A204.1 (cell line): ENCODE results near the gene OSBPL2.

Source experiments
- FAIRE-seq: peaks from 2 replicates; lab custom pipeline; 2012; peaks lifted over from hg19 to GRCh38; lab: Jason Lieb, UNC

The OSBPL2 gene

DNA sequence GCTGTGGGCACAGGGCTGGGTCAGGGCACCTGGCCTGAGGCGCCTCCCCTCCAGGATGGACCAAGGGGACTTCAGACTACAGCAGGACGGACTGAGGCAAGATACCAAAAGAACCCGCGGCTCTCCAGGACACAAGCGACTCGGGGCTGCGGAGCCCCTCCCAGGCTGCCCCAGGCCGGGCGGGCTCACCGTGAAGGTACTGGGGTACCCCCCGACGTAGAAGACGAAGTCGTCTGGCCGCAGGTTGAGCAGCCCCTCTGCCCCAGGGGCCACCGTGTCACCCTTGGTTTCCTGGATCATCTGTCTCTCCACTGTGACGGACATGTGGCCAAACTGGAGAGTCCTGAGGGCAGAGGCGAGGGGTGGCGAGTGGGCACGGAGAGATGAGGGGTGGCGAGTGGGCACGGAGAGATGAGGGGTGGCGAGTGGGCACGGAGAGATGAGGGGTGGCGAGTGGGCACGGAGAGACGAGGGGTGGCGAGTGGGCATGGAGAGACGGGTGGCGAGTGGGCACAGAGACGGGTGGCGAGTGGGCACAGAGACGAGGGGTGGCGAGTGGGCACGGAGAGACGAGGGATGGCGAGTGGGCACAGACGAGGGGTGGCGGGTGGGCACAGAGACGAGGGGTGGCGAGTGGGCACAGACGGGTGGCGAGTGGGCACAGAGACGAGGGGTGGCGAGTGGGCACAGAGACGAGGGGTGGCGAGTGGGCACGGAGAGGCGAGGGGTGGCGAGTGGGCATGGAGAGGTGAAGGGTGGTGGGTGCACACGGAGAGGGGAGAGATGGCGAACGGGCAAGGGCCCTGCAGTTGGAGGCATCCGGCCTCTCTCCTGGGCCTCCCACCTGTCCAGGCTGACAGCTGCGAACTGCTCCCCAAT, 75.4 kb downstream of the OSBPL2 start:
- no peak for FAIRE-seq

DNA sequence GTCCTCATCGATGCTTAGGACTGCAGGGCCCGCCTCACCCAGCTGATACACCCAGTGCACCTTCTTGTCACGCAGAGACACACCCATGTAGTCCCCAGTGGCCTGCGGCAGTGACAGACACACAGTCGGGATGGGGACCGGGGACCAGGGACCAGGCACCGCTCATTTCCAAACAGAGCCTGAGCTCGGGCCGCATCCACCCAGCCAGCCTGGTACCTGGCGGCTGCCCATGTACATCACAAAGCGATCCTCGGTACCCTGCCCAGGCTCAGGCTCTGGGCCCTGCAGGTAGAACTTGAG, 76.0 kb downstream of the OSBPL2 start:
- no peak for FAIRE-seq

DNA sequence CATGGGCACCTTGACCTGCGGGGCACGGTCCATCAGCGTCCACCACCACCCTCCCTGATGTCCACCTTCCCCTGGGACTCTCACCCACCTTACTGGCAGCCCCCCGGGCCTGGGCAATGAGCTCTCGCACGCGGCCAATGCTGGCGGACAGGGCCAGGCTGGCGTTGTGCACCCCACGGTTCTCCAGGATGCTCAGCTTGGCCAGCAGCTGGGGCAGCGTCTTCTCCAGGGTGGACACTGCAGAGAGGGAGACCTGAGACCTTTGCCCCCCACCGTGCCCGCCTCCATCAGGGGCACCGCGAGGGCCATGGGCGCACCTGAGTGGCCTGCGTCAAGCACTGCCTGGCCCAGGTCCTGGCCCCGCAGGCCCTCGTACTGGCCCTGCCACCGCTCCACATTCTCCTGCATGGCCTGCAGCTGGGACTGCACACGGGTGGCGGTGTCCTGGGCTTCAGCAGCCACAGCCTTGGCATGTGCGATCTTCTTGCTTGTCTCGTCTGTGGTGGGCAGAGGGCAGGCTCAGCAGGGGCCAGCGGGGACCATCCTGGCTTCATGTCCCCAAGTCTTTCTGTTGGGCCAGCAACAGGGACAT, 76.5 kb downstream of the OSBPL2 start:
- FAIRE-seq = no peak

DNA sequence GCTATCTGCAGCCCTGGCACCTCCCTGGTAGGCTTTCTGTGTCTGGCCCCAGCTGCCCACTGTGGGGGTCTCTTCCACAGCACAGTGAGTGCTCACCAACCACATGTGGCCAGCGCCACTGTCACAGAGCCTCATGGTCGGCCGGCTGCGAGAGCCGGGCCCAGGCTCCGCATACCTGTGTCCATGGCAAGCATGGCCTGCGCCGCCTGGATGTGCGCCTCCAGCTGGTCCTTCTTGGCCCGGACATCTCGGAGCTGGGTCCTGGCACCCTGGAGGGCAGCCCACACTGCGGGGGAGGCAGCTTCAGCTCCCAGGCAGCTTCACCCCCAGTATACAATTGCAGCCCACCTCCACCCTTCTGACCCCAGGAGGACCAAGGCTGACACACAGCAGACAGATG, 77.5 kb downstream of the OSBPL2 start:
- FAIRE-seq = no peak

DNA sequence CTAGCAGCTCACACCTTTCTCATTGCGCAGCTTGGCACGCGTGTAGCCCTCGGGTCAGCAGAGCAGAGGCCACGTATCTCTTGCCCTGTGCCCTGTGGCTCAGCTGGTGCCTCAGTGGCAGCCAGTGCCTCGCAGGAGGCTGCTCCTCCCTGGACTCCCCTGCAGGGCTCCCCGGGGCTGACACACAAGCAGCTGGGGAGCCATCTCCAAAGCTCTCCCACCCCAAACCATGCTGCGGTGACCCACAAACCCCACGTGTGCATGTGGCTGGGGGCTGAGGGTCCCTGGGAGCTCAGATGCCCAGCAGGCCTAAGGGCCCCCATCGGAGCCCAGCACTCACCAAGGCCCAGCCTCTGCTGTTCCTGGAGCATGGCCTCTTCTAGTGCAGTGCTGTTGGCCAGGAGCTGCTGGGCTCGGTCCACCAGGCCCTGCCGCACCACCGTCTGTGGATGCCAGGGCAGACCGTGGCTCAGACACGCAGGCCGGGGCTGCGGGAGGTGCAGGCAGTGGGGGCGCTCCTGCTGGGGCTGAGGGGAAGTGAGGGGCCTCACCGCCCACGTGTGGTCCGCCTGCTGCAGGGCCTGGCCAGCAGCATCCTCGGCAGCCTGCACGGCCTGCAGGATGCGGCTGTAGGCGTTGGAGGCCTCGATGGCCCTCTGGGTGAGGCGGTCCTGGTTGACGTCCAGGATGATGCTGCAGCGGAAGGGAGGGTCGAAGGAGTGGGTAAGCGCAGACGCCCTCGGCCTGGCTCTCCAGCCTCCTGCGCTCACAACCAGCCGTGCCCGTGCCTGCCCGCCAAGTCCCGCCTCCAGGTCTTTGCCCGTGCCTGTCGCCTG, 78.2 kb downstream of the OSBPL2 start:
- FAIRE-seq = no peak

DNA sequence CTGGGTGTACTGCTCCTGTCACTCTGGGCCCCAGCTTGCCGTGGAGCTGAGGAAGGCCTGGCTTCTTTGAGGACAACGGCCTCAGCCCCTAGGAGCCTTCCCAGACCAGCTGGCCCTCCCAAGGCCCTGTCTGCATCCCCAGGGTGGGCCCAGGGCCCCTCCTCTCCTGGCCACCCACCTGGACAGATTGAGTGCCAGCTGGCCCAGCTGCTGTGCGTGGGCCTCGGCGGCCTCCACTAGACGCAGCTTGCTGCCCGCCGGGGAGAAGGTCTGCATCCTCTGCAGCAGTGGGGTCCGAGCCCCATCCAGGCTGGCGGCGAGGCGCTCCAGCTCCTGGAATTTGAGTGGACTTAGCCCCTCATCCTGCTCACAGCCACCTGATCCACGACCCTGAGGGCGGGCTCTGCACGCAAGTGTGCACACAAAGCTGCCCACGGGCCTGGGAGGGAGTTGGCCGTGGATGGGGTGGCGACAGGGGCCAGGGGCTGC, 78.9 kb downstream of the OSBPL2 start:
- no peak for FAIRE-seq

DNA sequence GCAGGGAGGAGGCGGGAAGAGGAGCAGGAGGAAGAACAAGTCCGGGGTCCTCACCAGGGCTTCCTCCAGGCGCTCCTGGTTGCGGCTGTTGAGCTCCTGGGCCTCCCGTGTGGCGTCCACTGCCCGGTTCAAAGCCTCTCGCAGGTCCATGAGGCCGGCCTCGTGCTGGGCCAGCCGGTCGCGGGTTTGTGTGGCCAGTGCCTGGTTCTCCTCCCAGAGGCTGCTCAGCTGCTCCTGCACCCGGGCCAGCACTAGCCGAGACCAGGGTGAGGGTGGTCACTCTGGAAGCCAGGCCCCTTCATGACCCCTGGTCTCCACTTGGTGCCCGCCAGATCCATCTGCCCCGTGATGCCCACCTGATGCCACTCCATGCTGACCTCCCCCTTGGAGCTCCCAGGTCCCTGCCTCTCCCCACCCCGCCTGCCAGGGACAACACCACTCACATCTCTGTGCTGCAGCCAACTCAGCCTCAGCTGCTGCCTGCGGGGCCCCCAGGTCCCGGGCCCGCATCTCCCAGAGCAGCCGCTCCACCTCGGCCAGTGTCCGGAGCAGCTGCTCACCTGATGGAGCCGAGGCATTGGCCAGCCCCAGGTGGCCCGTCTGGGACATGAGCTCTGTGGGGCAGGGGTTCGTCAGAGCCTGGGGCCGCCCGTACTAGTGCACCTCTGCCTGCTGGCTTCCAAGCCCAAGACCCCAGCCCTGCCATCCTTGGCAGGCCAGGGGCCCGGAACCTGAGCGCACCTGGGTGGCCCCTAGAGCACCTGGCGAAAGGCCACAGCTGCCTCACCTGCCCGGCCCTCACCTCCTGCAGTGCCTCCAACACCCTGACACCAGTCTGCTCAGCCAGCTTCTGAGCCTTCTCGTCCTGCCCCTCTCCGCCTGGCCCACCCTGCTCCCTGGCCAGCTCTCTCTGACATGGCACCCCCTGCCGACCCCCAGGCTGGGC, 80.4 kb downstream of the OSBPL2 start:
- FAIRE-seq = no peak

DNA sequence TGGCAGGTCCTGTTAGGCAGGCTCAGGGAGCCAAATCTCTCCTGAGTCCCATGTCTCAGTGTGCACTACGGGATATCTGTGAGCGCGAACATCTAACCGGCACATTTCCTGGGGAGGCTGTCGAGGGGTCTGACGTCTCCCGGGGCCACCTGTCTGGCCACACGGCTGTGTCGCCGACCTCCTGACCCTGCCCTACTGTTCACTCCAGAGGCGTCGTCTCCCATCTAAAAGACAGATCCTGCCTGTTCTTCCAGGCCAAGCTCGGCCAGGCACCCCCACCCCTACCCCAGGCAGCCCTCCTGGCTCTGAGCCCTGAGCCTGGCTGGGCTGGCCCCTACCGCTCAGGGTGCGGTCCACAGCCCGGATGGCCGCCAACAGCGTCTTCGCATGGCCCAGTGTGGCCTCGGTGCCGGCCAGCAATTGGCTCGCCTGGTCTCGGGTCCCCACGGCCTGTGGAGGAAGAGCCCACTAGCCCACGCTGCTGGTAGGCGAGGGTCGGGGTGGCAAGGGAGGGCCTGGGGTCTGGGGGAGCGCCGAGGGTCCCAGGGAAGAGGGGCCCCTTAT, 81.1 kb downstream of the OSBPL2 start:
- no peak for FAIRE-seq

DNA sequence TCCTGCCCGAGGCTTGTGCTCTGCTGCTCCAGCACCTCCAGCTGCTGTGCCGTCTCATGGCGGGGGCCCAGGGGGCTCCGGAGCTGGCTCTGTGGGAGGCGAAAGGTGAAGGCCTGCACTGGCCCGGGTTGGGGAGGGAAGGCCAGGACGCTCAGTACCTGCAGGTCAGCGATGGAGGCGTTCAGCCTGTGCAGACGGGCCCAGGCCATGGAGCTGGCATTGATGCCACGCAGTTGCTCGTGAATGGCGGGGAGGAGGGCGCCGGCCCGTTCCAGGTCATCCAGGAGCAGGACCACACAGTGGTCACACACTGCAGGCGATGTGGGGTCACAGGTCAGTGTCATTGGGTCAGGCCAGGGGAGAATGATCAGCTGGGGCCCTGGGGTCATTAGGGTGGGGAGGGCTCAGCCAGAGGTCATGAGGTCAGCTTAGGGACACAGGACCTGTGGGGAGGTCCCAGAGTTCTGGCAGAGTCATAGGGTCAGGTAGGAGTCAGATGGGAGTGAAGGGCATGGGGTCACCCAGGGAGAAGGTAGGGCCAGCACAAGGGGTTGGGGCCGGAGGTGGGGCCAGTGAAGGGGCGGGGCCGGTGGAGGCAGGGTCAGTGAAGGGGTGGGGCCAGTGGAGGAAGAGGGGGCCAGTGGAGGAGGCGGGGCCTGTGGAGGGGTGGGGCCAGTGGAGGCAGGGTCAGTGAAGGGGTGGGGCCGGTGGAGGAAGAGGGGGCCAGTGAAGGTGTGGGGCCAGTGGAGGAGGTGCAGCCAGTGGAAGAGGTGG, 82.4 kb downstream of the OSBPL2 start:
- no peak for FAIRE-seq

DNA sequence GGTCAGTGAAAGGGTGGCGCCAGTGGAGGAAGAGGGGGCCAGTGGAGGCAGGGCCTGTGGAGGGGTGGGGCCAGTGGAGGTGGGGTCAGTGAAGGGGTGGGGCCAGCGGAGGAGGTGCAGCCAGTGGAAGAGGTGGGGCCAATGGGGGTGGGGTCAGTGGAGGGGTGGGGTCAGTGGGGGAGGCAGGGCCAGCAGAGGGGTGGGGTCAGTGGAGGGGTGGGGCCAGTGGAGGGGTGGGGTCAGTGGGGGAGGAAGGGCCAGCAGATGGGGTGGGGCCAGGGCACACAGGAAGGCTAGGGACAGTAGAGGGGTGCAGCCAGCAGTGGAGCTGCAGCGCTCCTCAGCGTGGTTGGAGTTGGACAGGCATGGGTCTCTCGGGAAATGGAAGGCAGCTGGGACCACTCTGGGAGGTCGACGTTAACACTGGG, 83.2 kb downstream of the OSBPL2 start:
- FAIRE-seq = no peak

DNA sequence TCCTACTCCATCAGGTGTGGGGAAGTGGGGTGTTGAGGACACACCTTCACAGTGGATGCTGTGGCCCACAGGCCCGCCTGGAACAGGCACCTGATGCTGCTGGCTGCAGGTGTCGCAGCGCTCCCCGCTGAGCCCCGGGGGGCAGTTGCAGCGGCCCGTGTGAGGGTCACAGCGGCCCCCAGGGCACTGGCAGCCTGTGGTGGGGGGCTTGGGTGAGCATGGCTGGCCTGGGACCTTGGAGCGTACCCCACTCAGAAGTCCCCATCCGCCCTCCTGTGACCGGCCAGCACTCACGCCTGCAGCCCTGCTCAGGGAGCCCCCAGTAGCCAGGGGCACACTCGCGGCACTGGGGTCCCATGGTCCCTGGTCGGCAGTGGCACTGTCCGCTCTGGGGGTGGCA, 83.7 kb downstream of the OSBPL2 start:
- FAIRE-seq = no peak

DNA sequence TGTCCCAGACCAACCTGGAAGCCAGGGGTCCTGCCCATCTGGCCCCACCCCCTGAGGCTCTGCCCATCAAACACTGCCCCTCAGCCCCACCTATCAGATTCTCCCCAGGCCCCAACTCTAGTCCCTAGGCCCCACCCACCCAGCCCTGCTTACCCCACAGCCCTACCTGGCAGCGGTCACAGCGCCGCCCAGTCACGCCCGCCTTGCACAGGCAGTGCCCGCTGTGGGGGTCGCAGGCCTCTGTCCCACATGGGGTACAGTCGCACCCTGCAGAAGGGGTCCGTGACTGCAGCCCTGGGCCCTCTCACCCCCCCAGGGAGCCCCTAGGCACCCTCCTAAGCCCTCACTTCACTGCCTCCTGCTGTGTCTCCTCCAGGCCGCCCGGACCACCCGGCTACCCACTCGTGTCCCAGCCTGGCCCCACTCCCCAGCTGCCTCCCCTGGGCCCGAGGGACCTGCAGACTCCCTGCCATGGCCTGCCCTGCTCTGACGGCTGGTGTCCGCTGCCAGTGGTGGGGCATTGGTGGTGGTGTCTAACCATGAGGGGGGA, 84.2 kb downstream of the OSBPL2 start:
- FAIRE-seq = no peak

DNA sequence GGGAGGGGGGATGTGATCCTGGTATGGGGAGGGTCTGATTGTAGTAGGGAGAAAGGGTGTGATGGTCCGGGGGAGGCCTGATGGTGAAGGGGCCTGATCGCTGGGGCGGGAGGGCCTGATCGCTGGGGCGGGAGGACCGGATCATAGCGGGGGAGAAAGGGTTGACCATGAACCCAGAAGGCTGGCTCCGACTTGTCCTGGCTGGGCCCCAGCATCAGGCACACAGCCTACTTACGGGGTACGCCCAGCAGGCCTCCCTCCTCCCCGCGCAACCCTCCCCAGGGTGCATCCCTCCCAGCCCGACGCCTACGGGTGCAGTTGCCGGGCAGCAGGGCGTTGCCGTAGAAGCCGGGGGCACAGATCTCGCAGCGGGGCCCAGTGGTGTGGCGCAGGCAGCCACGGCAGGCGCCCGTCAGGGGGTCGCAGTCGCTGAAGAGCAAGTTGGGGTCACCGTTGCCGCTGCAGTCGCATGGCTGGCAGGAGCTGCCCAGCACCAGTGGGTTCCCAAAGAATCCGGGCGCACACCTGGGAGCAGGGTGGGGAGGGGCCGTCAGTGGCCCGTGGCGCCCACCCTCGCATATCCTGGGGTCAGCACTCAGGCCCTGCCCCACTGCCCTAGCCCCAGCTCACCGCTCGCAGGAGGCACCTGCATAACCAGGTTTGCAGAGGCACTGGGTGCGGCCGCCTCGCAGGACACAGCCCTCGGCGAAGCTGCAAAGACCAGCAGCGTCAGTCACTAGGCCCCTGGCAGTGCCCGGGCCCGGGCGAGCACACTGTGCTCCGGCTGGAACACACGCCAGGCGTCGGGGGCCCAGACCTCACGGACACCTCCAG, 85.0 kb downstream of the OSBPL2 start:
- FAIRE-seq = no peak

DNA sequence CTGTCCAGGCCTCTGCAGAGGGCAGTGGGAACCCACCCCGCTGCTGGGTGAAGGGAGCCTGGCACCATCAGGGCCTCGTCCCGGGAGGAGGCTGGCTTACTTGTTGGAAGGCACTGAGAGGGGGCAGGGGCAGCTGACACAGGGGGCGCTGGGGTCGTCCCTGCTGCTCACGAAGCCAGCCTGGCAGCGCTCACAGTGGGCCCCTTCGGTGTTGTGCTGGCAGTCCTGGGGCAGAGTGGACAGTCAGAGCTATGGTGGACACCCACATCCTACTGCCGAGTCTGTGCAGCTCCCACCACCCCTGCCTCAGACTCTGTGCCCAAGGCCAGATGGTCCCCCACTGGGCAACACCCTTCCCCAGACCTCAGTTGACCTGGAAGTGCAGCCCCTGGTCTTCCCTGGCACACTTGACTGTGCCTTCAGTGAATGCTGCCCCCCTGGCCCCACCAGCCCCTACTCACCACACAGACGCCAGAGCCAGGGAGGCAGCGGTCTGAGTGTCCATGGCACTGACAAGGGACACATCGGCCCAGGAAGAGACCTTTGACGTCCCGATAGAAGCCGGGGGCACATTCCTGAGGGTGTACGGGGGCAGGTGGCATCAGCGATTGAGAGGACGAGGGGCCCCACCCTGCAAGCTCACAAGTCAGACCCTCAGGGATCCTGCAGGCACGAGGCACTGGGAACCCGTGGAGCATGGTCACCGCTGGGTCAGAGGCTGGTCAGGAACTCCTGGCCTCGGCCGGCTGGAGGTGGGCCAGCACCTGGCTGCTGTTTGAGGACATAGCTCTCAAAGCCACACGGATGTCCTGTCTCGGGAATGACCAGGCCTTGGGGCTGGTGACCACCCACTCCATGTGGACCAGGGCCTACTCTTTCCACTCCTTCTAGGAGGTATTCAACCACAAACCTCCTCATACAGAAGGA, 85.9 kb downstream of the OSBPL2 start:
- FAIRE-seq = no peak

DNA sequence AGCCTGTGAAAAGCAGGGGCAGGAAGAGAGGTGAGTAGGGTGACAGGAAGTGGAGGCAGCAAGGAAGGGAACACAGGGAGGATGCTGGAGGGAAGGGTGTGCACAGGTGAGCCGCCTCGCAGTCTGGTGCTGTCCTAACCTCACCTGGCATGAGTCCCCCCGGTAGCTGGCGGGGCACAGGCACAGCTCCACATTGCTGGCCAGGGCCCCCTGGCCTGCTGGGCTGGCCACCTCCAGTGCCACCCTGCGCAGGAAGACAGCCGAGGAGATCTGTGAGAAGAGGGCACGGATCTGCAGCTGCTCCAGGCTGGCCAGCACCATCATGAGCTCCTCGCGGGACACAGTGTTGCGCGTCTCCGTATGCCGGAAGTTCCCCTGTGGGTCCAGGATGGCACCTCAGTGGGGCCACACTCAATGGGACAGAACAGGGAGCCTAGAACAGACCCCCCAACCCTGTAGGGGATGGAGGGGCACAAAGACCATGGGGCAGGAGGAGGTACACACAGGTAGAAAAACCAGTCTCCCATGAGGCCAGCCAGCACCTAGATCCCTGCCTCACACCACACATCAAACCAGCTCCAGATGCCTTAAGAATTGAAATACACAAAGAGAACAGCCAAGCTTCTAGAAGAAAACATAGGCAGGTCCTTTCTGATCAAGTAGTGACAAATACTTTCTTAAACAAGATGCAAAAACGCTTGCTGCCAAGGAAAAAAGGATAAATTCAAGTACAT, 87.0 kb downstream of the OSBPL2 start:
- FAIRE-seq = no peak

DNA sequence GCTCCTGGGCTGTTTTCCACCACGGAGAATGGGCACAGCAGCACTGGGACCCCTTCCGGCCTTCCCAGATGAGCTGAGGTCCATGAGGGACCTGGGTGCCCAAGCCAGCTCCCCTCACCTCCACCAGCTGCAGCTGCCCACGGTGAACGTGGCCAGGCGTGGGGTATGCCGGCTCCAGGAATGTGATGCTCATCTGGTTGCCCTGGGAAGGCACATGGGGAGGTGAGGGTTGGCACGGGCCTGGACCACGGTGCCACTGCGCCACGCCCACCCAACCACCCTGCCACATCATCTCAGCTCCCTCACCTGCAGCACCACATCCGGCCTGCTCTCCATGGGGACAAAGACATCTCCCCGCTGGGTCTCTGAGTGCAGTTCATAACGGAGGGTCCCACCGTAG, 88.2 kb downstream of the OSBPL2 start:
- no peak for FAIRE-seq

DNA sequence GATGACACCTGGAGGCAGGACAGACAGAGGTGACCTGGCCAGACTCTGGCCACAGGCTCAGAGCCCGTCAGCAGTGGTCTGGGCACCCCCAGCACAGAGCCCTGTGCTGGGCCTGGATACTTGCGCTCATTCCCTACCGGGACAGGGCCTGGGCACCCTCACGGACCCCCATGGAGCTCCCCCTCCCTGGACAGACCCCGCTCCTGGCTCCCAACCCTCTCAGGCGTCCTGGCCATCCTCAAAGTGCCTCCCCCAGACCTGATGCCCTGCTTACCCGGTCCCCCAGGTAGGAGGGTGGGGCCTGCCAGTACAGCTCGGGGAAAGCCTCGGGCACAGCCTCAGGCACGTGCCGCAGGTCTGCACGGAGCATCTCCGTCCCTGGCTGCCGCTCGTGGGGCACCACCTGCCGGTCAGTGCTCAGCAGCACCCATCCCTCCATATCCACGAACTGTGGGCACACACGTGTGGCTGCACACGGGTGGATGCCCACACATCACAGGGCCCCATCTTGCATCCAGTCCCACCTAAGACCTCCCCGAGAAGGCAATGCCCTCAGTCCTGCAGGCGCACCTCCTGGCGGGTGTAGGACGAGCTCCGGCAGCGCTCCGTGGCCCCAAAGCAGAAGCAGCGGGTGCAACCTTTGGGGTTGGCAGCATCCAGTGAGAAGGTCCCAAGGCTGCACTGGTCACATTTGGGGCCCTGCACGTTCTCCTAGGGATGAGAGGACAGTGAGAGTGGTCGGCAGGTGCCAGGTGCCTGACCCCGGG, 88.8 kb downstream of the OSBPL2 start:
- no peak for FAIRE-seq
